Parathyroid adenoma (tissue), 2 donors: ENCODE data around the gene RAI14.
"Not testable (repeated sequence)": the region's sequence is repeated elsewhere in the genome, so short reads cannot be mapped to it uniquely, and the experiment has no call there.

Experiments
- H2AFZ ChIP-seq: fragments of 300-600 bp; sonication (generic); one replicate; pipeline ENCODE4 v1.7.0; 2017; ENCODE audit warnings: antibody characterized with exemption, mild to moderate bottlenecking
- H3K27ac ChIP-seq: fragments of 300-600 bp; sonication (generic); one replicate; pipeline ENCODE4 v1.7.0; 2017
- H3K27me3 ChIP-seq: fragments of 300-600 bp; sonication (generic); one replicate; pipeline ENCODE4 v1.7.0; 2017; ENCODE audit warnings: low read length; ENCODE audit not compliant: control insufficient read depth, insufficient read depth
- H3K36me3 ChIP-seq: fragments of 300-600 bp; sonication (generic); one replicate; pipeline ENCODE4 v1.7.0; 2017; ENCODE audit warnings: low read length; ENCODE audit not compliant: control insufficient read depth, insufficient read depth
- H3K4me1 ChIP-seq: fragments of 300-600 bp; sonication (generic); one replicate; pipeline ENCODE4 v1.7.0; 2017; ENCODE audit warnings: control low read depth
- H3K4me2 ChIP-seq: fragments of 300-600 bp; sonication (generic); one replicate; pipeline ENCODE4 v1.7.0; 2017; ENCODE audit warnings: low read length
- H3K4me3 ChIP-seq: fragments of 300-600 bp; sonication (generic); one replicate; pipeline ENCODE4 v1.7.0; 2017; ENCODE audit warnings: low read depth, low read length
- H3K79me2 ChIP-seq: fragments of 300-600 bp; sonication (generic); one replicate; pipeline ENCODE4 v1.7.0; 2017; ENCODE audit warnings: control low read depth
- H3K9ac ChIP-seq: fragments of 300-600 bp; sonication (generic); one replicate; pipeline ENCODE4 v1.7.0; 2017; ENCODE audit warnings: mild to moderate bottlenecking
- H3K9me3 ChIP-seq: fragments of 300-600 bp; sonication (generic); one replicate; pipeline ENCODE4 v1.7.0; 2017; ENCODE audit warnings: low read length; ENCODE audit not compliant: control insufficient read depth
- TF ChIP-seq, protein P1 (sequence below): fragments of 300-600 bp; sonication (generic); IDR thresholded peaks from one replicate; pipeline ENCODE4 v1.7.0; 2017; ENCODE audit warnings: antibody characterized with exemption, mild to moderate bottlenecking
- donor health status: primary hyperparathyroidism.

RAI14 gene

DNA sequence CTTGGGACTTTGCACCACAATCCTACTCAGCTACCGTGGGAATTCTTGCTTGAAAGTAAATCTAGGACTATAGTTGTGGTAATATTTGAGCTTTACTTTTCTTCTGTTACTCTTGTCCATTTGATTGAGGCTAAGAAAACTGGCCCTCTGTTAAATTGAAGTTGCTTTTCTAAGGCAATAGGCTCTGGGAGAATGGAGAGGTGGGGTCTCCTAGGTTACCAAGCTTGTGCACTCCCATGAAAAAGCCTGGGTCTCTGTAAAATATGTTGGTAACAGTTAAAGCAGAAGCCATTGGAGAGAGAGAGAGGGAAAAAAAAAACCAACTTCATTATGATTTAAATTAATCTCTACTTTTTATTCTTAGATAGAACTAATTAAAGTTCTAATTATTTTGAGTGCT lies 68.6 kb downstream of the RAI14 start:
- TF ChIP-seq, protein P1, sequence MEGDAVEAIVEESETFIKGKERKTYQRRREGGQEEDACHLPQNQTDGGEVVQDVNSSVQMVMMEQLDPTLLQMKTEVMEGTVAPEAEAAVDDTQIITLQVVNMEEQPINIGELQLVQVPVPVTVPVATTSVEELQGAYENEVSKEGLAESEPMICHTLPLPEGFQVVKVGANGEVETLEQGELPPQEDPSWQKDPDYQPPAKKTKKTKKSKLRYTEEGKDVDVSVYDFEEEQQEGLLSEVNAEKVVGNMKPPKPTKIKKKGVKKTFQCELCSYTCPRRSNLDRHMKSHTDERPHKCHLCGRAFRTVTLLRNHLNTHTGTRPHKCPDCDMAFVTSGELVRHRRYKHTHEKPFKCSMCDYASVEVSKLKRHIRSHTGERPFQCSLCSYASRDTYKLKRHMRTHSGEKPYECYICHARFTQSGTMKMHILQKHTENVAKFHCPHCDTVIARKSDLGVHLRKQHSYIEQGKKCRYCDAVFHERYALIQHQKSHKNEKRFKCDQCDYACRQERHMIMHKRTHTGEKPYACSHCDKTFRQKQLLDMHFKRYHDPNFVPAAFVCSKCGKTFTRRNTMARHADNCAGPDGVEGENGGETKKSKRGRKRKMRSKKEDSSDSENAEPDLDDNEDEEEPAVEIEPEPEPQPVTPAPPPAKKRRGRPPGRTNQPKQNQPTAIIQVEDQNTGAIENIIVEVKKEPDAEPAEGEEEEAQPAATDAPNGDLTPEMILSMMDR: no peak

DNA sequence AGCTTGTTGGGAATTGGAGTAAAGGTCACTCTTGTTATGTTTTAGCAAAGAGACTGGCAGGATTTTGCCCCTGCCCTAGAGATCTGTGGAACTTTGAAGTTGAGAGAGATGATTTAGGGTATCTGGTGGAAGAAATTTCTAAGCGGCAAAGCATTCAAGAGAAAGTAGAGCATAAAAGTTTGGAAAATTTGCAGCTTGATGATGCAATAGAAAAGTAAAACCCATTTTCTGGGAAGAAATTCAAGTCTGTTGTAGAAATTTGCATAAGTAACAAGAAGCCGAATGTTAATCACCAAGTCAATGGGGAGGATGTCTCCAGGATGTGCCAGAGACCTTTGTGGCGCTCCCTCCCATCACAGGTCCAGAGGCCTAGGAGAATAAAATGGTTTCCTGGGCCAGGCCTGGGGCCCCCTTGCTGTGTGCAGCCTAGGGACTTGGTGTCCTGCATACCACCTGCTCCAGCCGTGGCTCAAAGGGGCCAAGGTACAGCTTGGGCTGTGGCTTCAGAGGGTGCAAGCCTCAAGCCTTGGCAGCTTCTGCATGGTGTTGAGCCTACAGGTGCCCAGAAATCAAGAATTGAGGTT lies 71.1 kb downstream of the RAI14 start:
- not testable (repeated sequence) for H3K27ac ChIP-seq, H3K36me3 ChIP-seq, H3K9ac ChIP-seq, H3K9me3 ChIP-seq, H3K27me3 ChIP-seq, H3K79me2 ChIP-seq, H2AFZ ChIP-seq, H3K4me1 ChIP-seq, H3K4me3 ChIP-seq, H3K4me2 ChIP-seq

More for the DNA sequence above, 68.6 kb downstream of the RAI14 start:
- no peaks in the 10 kb centered on the region for H3K36me3 ChIP-seq
- peaks cover 5% of the 10 kb centered on the region for H3K79me2 ChIP-seq
- H3K4me3 ChIP-seq: no peak overlapping the region
- no peaks in the 10 kb centered on the region for H3K4me1 ChIP-seq
- no peak overlapping the region for H3K4me2 ChIP-seq
- H3K9ac ChIP-seq: no peak overlapping the region
- H3K9me3 ChIP-seq: no peaks in the 10 kb centered on the region
- H3K27ac ChIP-seq: no peak overlapping the region
- H2AFZ ChIP-seq: no peak overlapping the region
- no peaks in the 10 kb centered on the region for H3K27me3 ChIP-seq

DNA sequence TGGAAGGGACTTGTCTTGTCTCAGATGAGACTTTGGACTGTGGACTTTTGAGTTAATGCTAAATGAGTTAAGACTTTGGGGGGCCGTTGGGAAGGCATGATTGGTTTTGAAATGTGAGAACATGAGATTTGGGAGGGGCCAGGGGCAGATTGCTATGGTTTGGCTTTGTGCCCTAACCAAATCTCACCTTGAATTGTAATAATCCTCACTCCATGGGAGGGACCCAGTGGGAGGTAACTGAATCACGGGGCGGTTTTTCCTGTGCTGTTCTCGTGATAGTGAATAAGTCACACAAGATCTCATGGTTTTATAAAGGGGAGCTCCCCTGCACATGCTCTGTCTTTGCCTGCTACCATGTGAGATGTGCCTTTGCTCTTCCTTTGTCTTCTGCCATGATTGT lies 72.1 kb downstream of the RAI14 start:
- H3K27me3 ChIP-seq: no peaks in the 10 kb centered on the region
- no peaks in the 10 kb centered on the region for H3K9me3 ChIP-seq
- no peaks in the 10 kb centered on the region for H3K4me1 ChIP-seq
- no peak overlapping the region for H3K4me3 ChIP-seq
- peaks cover 5% of the 10 kb centered on the region for H3K79me2 ChIP-seq
- no peak overlapping the region for H3K27ac ChIP-seq
- TF ChIP-seq, protein P1: no peak
- no peak overlapping the region for H3K9ac ChIP-seq
- H2AFZ ChIP-seq: no peak overlapping the region
- no peaks in the 10 kb centered on the region for H3K36me3 ChIP-seq
- no peak overlapping the region for H3K4me2 ChIP-seq

DNA sequence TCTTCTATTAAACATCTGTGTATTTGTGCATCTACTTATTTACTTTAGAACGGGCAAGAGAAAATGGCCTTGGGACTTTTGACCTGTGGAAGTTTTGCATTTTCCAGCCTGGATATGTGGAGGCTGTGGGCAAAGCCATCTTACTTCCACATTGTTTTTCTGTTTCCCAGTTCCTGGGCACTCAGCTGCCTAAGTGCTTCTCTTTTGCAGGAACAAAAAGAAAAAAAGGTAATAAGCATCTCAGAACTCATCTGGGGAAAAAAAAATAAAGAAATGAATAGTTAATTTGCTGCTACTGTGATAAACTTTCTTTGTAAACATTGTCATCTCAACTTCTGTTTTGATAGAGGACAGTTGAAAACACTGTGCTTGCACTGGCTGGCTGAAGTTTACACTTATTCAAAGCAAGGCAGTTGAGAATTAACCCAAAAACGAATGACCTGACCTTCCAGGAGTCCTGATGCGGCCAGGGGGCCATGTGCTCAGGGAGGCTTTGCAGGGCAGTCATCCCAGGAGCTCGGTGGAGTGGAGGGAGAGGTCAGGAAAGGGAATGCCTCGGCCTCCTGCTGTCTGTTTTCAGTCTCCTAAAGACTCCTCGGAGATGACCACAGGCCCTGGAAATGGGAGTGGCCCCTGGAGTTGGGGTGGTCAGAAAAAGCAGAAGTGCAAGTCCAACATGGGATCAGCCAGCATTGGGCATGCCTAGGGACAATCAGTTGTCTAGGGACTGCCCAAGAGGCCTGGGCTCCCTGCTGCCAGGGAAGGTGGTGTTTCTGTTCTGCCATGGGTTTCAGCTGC lies 75.5 kb downstream of the RAI14 start:
- H3K4me1 ChIP-seq: no peaks in the 10 kb centered on the region
- no peaks in the 10 kb centered on the region for H3K27me3 ChIP-seq
- no peak overlapping the region for H3K9ac ChIP-seq
- H3K4me3 ChIP-seq: no peak overlapping the region
- H3K36me3 ChIP-seq: no peaks in the 10 kb centered on the region
- TF ChIP-seq, protein P1: no peak
- peaks cover 2% of the 10 kb centered on the region for H3K79me2 ChIP-seq
- H3K27ac ChIP-seq: no peak overlapping the region
- H3K4me2 ChIP-seq: no peak overlapping the region
- H2AFZ ChIP-seq: no peak overlapping the region
- no peaks in the 10 kb centered on the region for H3K9me3 ChIP-seq

DNA sequence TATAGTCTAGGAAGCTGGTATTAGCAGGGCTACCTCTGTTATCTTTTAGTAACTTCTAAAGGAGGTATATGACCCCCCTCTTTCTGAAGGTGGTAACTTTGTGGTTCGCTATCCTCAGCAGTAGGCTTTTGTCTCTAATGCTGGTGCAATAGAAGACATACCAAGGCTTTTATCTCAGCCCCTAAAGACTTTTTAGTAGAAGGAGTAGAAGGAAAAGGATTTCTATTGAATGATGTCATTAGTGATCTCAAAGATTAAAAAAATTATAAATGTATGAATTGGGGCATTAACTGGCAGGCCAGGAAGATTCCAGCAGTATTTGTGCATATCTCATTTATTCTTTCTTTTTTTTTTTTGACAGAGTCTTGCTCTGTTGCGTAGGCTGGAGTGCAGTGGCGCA lies 78.2 kb downstream of the RAI14 start:
- TF ChIP-seq, protein P1: no peak
- H3K79me2 ChIP-seq: no peaks in the 10 kb centered on the region
- H3K36me3 ChIP-seq: no peaks in the 10 kb centered on the region

More for the DNA sequence above, 78.2 kb downstream of the RAI14 start:
- Histone ChIP-seq H3K27me3 (no peaks in the 10 kb centered on the region), H3K4me1 (no peaks in the 10 kb centered on the region), H3K9ac (no peak overlapping the region), H3K27ac (no peak overlapping the region), H3K4me3 (no peak overlapping the region), H3K9me3 (no peaks in the 10 kb centered on the region), H2AFZ (no peak overlapping the region), H3K4me2 (no peak overlapping the region)
